Testis (tissue), 2 donors: Measurements from ENCODE around the gene RCL1.

Source experiments
- POLR2A ChIP-seq: fragments of 450-650 bp; IDR thresholded peaks from one replicate; pipeline ENCODE4 v1.6.1; 2017; ENCODE audit warnings: antibody characterized with exemption, mild to moderate bottlenecking, moderate library complexity
- TF ChIP-seq, protein P1 (sequence below), 3 experiments: fragments of 450-650 bp in 2 of 3; fragments of 200-600 bp in 1 of 3; sonication (generic) in 1 of 3; IDR thresholded peaks; one replicate each; pipeline ENCODE4 v1.5.1; 2016 to 2019; ENCODE audit warnings: antibody characterized with exemption in 3 of 3, mild to moderate bottlenecking in 2 of 3, moderate library complexity in 1 of 3

GRCh38 chr9:4859035-4859434 lies 66.3 kb downstream of the RCL1 start:
- TF ChIP-seq, protein P1, sequence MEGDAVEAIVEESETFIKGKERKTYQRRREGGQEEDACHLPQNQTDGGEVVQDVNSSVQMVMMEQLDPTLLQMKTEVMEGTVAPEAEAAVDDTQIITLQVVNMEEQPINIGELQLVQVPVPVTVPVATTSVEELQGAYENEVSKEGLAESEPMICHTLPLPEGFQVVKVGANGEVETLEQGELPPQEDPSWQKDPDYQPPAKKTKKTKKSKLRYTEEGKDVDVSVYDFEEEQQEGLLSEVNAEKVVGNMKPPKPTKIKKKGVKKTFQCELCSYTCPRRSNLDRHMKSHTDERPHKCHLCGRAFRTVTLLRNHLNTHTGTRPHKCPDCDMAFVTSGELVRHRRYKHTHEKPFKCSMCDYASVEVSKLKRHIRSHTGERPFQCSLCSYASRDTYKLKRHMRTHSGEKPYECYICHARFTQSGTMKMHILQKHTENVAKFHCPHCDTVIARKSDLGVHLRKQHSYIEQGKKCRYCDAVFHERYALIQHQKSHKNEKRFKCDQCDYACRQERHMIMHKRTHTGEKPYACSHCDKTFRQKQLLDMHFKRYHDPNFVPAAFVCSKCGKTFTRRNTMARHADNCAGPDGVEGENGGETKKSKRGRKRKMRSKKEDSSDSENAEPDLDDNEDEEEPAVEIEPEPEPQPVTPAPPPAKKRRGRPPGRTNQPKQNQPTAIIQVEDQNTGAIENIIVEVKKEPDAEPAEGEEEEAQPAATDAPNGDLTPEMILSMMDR (IDR thresholded peaks at IDR 0.05), result no peak
- TF ChIP-seq POLR2A, result no peak
